DMS153 treated with DMSO at 0.1 percent for 48 hours (cell line): ENCODE results near the gene S100A5.

Experiments
- DNase-seq: peaks from one replicate; lab custom pipeline; 2025; ENCODE audit not compliant: unreplicated experiment; lab: John Stamatoyannopoulos, UW

Gene S100A5

GRCh38 chr1:153548722-153549688 lies 8.3 kb upstream of the S100A5 start, which contains the start of gene S100A3:
S100A3 (minus strand) TSS chr1:153549258; CDS start chr1:153548485, 773 bp downstream.
- no peak for DNase-seq

- no peak for DNase-seq
Observed at GRCh38 chr1:153547560-153548551, 7.1 kb upstream of the S100A5 start.

GRCh38 chr1:153546796-153547559 lies 6.2 kb upstream of the S100A5 start:
- DNase-seq, result no peak

GRCh38 chr1:153546371-153546770 lies 5.6 kb upstream of the S100A5 start:
- no peak for DNase-seq

- DNase-seq, result peak; percentile 98
Observed at GRCh38 chr1:153545067-153546055, 4.6 kb upstream of the S100A5 start, which contains the start of gene S100A4. S100A4 (minus strand) TSS chr1:153545806; CDS start chr1:153544794, 1,012 bp downstream.

- DNase-seq, result no peak
Observed at GRCh38 chr1:153544453-153545066, 3.8 kb upstream of the S100A5 start.

- no peak for DNase-seq
Observed at GRCh38 chr1:153543736-153544135, 3.0 kb upstream of the S100A5 start.

GRCh38 chr1:153542956-153543711 lies 2.4 kb upstream of the S100A5 start:
- no peak for DNase-seq

GRCh38 chr1:153541641-153542590 lies 1.2 kb upstream of the S100A5 start:
- DNase-seq, result no peak

GRCh38 chr1:153539395-153540093 lies 1.2 kb downstream of the S100A5 start:
- DNase-seq, result no peak

- DNase-seq, result no peak
Observed at GRCh38 chr1:153538315-153538821, 2.4 kb downstream of the S100A5 start.

GRCh38 chr1:153537376-153537730 lies 3.4 kb downstream of the S100A5 start:
- no peak for DNase-seq

- no peak for DNase-seq
Observed at GRCh38 chr1:153536671-153537375, 3.9 kb downstream of the S100A5 start.

GRCh38 chr1:153536012-153536670 lies 4.6 kb downstream of the S100A5 start:
- peak; percentile 67 for DNase-seq
